Natural killer cell (primary cell): ENCODE data around the gene PRKN. TPM values are rescaled to one million over a fixed set of nuclear protein-coding genes. Genes with fewer than 3 reads are reported as not detected.
"Not testable (repeated sequence)": the region's sequence is repeated elsewhere in the genome, so short reads cannot be mapped to it uniquely, and the experiment has no call there.

Source experiments
- ATAC-seq, 3 donors: fragments of 150-1000 bp in 2 of 3; fragments of 200-7000 bp in 1 of 3; cut with Tn5 transposase; 1 replicate in 1 of 3; 2 replicates in 2 of 3; pipeline ENCODE4 v1.10.0; 2021; ENCODE audit warnings: mild to moderate bottlenecking in 2 of 3, moderate library complexity in 2 of 3
- DNase-seq, 2 donors: peaks; one replicate each; pipeline versions ENCODE4 v3.0.0 to v3.0.0-alpha.2; 2013 to 2021; ENCODE audit warnings: mixed read lengths in 1 of 2
- H3K27ac ChIP-seq: one replicate; pipeline ENCODE4 v1.5.1; 2013; ENCODE audit warnings: mild to moderate bottlenecking, low read length
- H3K27me3 ChIP-seq: one replicate; pipeline ENCODE4 v1.6.1; 2013; ENCODE audit warnings: low read length; ENCODE audit not compliant: control insufficient read depth, insufficient read depth
- H3K36me3 ChIP-seq: one replicate; pipeline ENCODE4 v1.6.1; 2013; ENCODE audit warnings: low read length; ENCODE audit not compliant: control insufficient read depth, insufficient read depth
- H3K4me1 ChIP-seq: one replicate; pipeline ENCODE4 v1.6.1; 2013; ENCODE audit warnings: low read length; ENCODE audit not compliant: control insufficient read depth, insufficient read depth
- H3K4me3 ChIP-seq: one replicate; pipeline ENCODE4 v1.5.1; 2013; ENCODE audit warnings: low read length
- H3K9me3 ChIP-seq: one replicate; pipeline ENCODE4 v1.6.1; 2013; ENCODE audit warnings: low read length; ENCODE audit not compliant: control insufficient read depth, insufficient read depth
- H3K27ac Mint-ChIP-seq, 2 donors: one replicate each; pipeline ENCODE4 v1.8.0; 2022; ENCODE audit warnings: mild to moderate bottlenecking in 2 of 2, mixed read lengths in 2 of 2, moderate library complexity in 1 of 2
- H3K27me3 Mint-ChIP-seq, 2 donors: one replicate each; pipeline ENCODE4 v1.8.0; 2022; ENCODE audit warnings: low read depth in 2 of 2, mixed read lengths in 2 of 2
- H3K36me3 Mint-ChIP-seq: one replicate; pipeline ENCODE4 v1.8.0; 2022; ENCODE audit warnings: mixed read lengths
- H3K4me1 Mint-ChIP-seq, 2 donors: one replicate each; pipeline ENCODE4 v1.8.0; 2022; ENCODE audit warnings: mixed read lengths in 2 of 2
- H3K4me3 Mint-ChIP-seq: one replicate; pipeline ENCODE4 v1.8.0; 2022; ENCODE audit warnings: mild to moderate bottlenecking, moderate library complexity, mixed read lengths
- H3K9me3 Mint-ChIP-seq, 2 donors: one replicate each; pipeline ENCODE4 v1.8.0; 2022; ENCODE audit warnings: mixed read lengths in 2 of 2
- CTCF ChIP-seq: fragments of 200-600 bp; IDR thresholded peaks from one replicate; pipeline ENCODE4 v1.8.0; 2022; ENCODE audit warnings: antibody characterized with exemption
- WGBS: methylation state at CpG from one replicate; pipeline ENCODE4 v1.1.7; 2013; ENCODE audit warnings: missing lambda C conversion rate; ENCODE audit not compliant: insufficient coverage; 5-methylcytosine and 5-hydroxymethylcytosine counted together
- intact Hi-C: fragments of 100-400 bp; cut with micrococcal nuclease; formaldehyde crosslinking; loops from one replicate; pipeline ENCODE4 v1.14.2; 2022
- total RNA-seq, 4 donors: library from RNA; stranded (reverse); fragments of 120-200 nt in 1 of 4; gene quantifications; one replicate each; pipeline versions ENCODE4 v1.2.3 to v1.2.4, GENCODE V29; 2013 to 2022

Gene PRKN
- total RNA-seq, 3 donors from 2014 or later (not counting 1 experiment from before 2014, with no cell fraction given) = 1.4 to 1.9 (median 1.9) TPM

DNA sequence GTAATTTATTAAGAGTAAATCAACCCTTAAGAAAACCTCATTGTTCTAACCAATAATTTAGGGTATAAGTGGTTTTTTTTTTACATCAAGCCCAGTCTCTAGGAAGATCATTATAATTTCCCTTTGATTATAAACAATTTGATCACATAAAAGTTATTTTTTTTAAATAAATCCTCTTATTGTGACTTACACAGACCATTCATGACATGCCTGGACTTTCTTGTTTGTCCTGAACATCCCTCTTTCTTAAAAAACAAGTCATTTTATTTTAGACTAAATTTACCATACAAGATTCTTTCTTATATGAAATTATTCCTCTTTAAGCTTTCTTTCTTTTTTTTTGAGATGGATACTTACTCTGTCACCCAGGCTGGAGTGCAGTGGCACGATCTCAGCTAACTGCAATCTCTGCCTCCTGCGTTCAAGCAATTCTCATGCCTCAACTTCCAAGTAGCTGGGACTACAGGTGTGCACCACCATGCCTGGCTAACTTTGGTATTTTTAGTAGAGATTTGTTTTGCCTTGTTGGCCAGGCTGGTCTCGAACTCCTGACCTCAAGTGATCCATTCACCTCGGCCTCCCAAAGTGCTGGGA is 1400.1 kb downstream of the PRKN start:
- TF ChIP-seq CTCF = no peak
- DNase-seq = no peak
- no peak for ATAC-seq
- no peak overlapping the region for H3K27ac ChIP-seq
- Mint-ChIP-seq H3K27ac (no peak overlapping the region), H3K9me3 (no peaks in the 10 kb centered on the region), H3K4me3 (no peak overlapping the region), H3K27me3 (peaks cover 10 to 17% of the 10 kb centered on the region in 2 donors), H3K4me1 (no peaks in the 10 kb centered on the region), H3K36me3 (no peaks in the 10 kb centered on the region)
- H3K4me3 ChIP-seq = no peak overlapping the region
- no peaks in the 10 kb centered on the region for H3K9me3 ChIP-seq
- 93% methylated on average over 4 of the region's 4 CpGs for WGBS
- no peaks in the 10 kb centered on the region for H3K4me1 ChIP-seq
- H3K27me3 ChIP-seq = no peaks in the 10 kb centered on the region
- H3K36me3 ChIP-seq = no peaks in the 10 kb centered on the region
- intact Hi-C loops = no loop called here

DNA sequence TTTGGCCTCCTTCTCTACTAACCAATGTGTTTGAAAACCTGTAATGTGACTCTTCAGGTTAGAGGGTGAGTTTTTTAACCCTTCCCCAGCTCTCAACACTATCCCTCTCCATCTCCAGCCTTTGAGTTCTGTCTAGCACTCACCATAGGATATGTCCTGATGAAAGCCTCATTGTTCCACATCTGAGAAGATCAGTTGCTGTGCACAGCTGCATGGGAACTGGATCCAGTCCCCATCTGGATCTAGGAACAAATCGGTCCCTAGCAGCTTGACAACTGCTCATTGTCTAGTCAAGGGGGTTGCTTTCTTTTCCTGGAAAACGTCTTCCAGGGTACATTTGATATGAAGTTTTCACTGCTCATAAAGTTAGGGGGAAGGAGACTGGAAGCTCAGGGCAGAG is 1408.3 kb downstream of the PRKN start:
- Mint-ChIP-seq H3K27me3 (peaks cover 8 to 16% of the 10 kb centered on the region in 2 donors), H3K9me3 (no peaks in the 10 kb centered on the region), H3K36me3 (no peaks in the 10 kb centered on the region), H3K27ac (no peak overlapping the region), H3K4me1 (no peaks in the 10 kb centered on the region), H3K4me3 (no peak overlapping the region)
- DNase-seq = no peak
- Histone ChIP-seq H3K9me3 (peaks cover 3% of the 10 kb centered on the region), H3K4me1 (no peaks in the 10 kb centered on the region), H3K36me3 (no peaks in the 10 kb centered on the region), H3K27ac (no peak overlapping the region), H3K27me3 (no peaks in the 10 kb centered on the region), H3K4me3 (no peak overlapping the region)
- intact Hi-C loops = no loop called here
- no peak for TF ChIP-seq CTCF
- no peak for ATAC-seq
- WGBS = 78% methylated on average over 2 of the region's 2 CpGs

DNA sequence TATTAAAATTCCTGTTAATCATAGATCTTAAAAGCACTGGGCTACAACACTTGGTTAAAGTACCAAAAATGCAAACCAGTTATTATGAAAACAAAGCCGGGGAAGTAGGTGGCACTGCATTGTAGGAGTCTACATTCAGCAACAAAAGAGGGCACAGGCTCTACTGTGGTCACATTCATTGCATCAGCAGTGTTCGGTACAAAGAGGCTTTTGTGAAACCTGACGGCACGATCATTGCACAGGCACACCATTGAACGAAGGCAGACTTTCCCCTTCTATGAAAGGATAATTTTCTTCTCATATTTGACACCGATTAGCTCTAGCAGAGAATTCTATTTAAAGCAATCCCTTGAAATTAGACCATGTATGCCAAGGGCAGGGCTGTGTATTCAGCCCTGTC is 1409.1 kb downstream of the PRKN start:
- Histone ChIP-seq H3K4me3 (no peak overlapping the region), H3K27ac (no peak overlapping the region), H3K27me3 (no peaks in the 10 kb centered on the region), H3K4me1 (no peaks in the 10 kb centered on the region), H3K36me3 (no peaks in the 10 kb centered on the region), H3K9me3 (peaks cover 3% of the 10 kb centered on the region)
- Mint-ChIP-seq H3K4me3 (no peak overlapping the region), H3K36me3 (no peaks in the 10 kb centered on the region), H3K4me1 (no peaks in the 10 kb centered on the region), H3K27me3 (peaks cover 10 to 16% of the 10 kb centered on the region in 2 donors), H3K9me3 (no peaks in the 10 kb centered on the region), H3K27ac (no peak overlapping the region)
- no peak for TF ChIP-seq CTCF
- WGBS = 91% methylated on average over 6 of the region's 6 CpGs
- ATAC-seq (no peak), DNase-seq (no peak)
- intact Hi-C loops = no loop called here

- TF ChIP-seq CTCF = no peak
- Histone ChIP-seq H3K27me3 (no peaks in the 10 kb centered on the region), H3K4me3 (no peak overlapping the region), H3K9me3 (peaks cover 3% of the 10 kb centered on the region), H3K4me1 (no peaks in the 10 kb centered on the region), H3K27ac (no peak overlapping the region), H3K36me3 (no peaks in the 10 kb centered on the region)
- peaks cover 12 to 13% of the 10 kb centered on the region in 2 donors for H3K27me3 Mint-ChIP-seq
- DNase-seq (no peak), ATAC-seq (no peak)
- H3K36me3 Mint-ChIP-seq = no peaks in the 10 kb centered on the region
- H3K27ac Mint-ChIP-seq = no peak overlapping the region
- WGBS = 100% methylated on average over 3 of the region's 3 CpGs
- intact Hi-C loops = no loop called here
- H3K4me3 Mint-ChIP-seq = no peak overlapping the region
- no peaks in the 10 kb centered on the region for H3K9me3 Mint-ChIP-seq
- no peaks in the 10 kb centered on the region for H3K4me1 Mint-ChIP-seq
These were observed 1411.0 kb downstream of the PRKN start for GRCh38 chr6:161316531-161316930.

DNA sequence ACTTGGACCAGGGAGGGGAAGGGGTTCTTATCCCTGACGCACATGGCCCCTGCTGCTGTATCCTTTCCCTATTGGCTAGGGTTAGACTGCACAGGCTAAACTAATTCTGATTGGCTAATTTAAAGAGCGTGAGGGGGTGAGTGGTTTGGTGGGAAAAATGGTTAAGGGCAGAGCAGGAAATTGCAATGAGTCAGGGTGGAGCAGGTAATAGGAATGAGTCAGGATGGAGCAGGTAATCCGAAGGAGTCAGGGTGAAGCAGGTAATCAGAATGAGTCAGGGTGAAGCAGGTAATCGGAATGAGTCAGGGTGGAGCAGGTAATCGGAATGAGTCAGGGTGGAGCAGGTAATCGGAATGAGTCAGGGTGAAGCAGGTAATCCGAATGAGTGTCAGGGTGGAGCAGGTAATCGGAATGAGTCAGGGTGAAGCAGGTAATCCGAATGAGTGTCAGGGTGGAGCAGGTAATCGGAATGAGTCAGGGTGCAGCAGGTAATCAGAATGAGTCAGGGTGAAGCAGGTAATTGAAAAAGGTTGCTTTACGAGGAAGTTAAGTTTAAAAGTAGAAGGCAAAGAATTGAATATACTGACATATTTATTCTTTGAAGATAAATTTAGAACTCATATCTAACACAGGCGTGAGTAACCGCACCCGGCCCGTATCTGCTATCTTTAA is 1412.2 kb downstream of the PRKN start:
- not testable (repeated sequence) for ATAC-seq

More for the DNA sequence above, 1412.2 kb downstream of the PRKN start:
- H3K9me3 Mint-ChIP-seq, H3K27me3 ChIP-seq, intact Hi-C loops, H3K4me3 ChIP-seq, H3K36me3 ChIP-seq, H3K4me1 ChIP-seq, H3K27ac Mint-ChIP-seq, H3K4me3 Mint-ChIP-seq, H3K4me1 Mint-ChIP-seq, H3K27ac ChIP-seq, H3K36me3 Mint-ChIP-seq, H3K9me3 ChIP-seq, DNase-seq: not testable (repeated sequence)
- 74% methylated on average over 11 of the region's 15 CpGs for WGBS
- H3K27me3 Mint-ChIP-seq = peaks cover 13 to 23% of the 10 kb centered on the region in 2 donors
